Endothelial cell of umbilical vein (primary cell): ENCODE measurements around the gene CTDP1. TPM values are rescaled to one million over a fixed set of nuclear protein-coding genes. Genes with fewer than 3 reads are reported as not detected.

Source experiments
- BruUV-seq: library from RNA; stranded (reverse); fragments of 400-500 nt; replicated peaks from 2 replicates; lab custom pipeline; 2021; lab: Mats Ljungman, UMichigan
- CTCF ChIA-PET: fragments of 300-600, 350-600 bp; sonication (Branson Sonifier 250); formaldehyde crosslinking; loops from one replicate; lab custom pipeline; 2021; ENCODE audit warnings: antibody characterized with exemption, inconsistent platforms; lab: Charles Lee
- POLR2A ChIA-PET: fragments of 300-600, 350-600 bp; sonication (Branson Sonifier 250); formaldehyde crosslinking; loops from one replicate; lab custom pipeline; 2021; ENCODE audit warnings: antibody characterized with exemption, inconsistent platforms; lab: Charles Lee
- DNase-seq: peaks from one replicate; pipeline ENCODE4 v3.0.0-alpha.2; 2011; ENCODE audit warnings: low read depth, low spot score
- FAIRE-seq: peaks from 2 replicates; lab custom pipeline; 2011; peaks lifted over from hg19 to GRCh38; lab: Jason Lieb, UNC
- H2AFZ ChIP-seq: 2 replicates; pipeline ENCODE4 v1.6.0; 2012; ENCODE audit warnings: low read depth, low read length, control low read depth, inconsistent platforms
- H3K27ac ChIP-seq: 2 replicates; pipeline ENCODE4 v1.5.1; 2011; ENCODE audit warnings: low read depth, mild to moderate bottlenecking, control low read depth, low read length, moderate library complexity; ENCODE audit not compliant: insufficient read depth
- H3K27me3 ChIP-seq, 2 experiments: 2 replicates each; pipeline versions ENCODE4 v1.6.0 to v1.6.1; 2011; ENCODE audit warnings: low read length in 2 of 2, mixed read lengths in 1 of 2; ENCODE audit not compliant: control insufficient read depth in 2 of 2, insufficient read depth in 2 of 2
- H3K36me3 ChIP-seq, 2 experiments: 2 replicates in 1 of 2; 3 replicates in 1 of 2; pipeline ENCODE4 v1.5.1; 2011; ENCODE audit warnings: low read length in 2 of 2, mild to moderate bottlenecking in 1 of 2, moderate library complexity in 1 of 2; ENCODE audit not compliant: control insufficient read depth in 2 of 2, insufficient read depth in 2 of 2; ENCODE audit errors: extremely low read depth in 1 of 2
- H3K4me1 ChIP-seq: 3 replicates; pipeline ENCODE4 v1.5.1; 2011; ENCODE audit warnings: mild to moderate bottlenecking, low read length; ENCODE audit not compliant: control insufficient read depth, insufficient read depth; ENCODE audit errors: extremely low read depth
- H3K4me2 ChIP-seq: 2 replicates; pipeline ENCODE4 v1.6.1; 2011; ENCODE audit warnings: low read length, control low read depth, mixed read lengths; ENCODE audit not compliant: insufficient read depth
- H3K4me3 ChIP-seq, 3 experiments: fragments of 200-600 bp in 1 of 3; sonication (generic), shearing (Covaris generic) in 1 of 3; replicated peaks in 1 of 3; 2 replicates each; pipeline ENCODE4 v1.5.1; 2011 to 2016; ENCODE audit warnings: control low read depth in 3 of 3, low read length in 3 of 3, mild to moderate bottlenecking in 2 of 3, inconsistent platforms in 1 of 3, low read depth in 1 of 3, moderate library complexity in 1 of 3; ENCODE audit not compliant: insufficient read depth in 1 of 3
- H3K79me2 ChIP-seq: 2 replicates; pipeline ENCODE4 v1.6.0; 2012; ENCODE audit warnings: low read length, inconsistent platforms; ENCODE audit not compliant: control insufficient read depth, insufficient read depth
- H3K9ac ChIP-seq: replicated peaks from 2 replicates; pipeline ENCODE3; 2011; ENCODE audit warnings: low read length, control low read depth; ENCODE audit not compliant: insufficient read depth; ENCODE audit errors: extremely low read depth
- H3K9me1 ChIP-seq: replicated peaks from 3 replicates; pipeline ENCODE4 v1.6.0; 2011; ENCODE audit warnings: mild to moderate bottlenecking, low read length; ENCODE audit not compliant: control insufficient read depth, insufficient read depth; ENCODE audit errors: extremely low read depth
- H3K9me3 ChIP-seq: replicated peaks from 2 replicates; pipeline ENCODE4 v1.5.1; 2012; ENCODE audit warnings: low read length, inconsistent platforms; ENCODE audit not compliant: control insufficient read depth, insufficient read depth
- H4K20me1 ChIP-seq: replicated peaks from 2 replicates; pipeline ENCODE3; 2011; ENCODE audit warnings: mild to moderate bottlenecking, low read length; ENCODE audit not compliant: control insufficient read depth, insufficient read depth; ENCODE audit errors: extremely low read depth
- CTCF ChIP-seq, 2 donors: IDR thresholded peaks; 1 replicate in 1 of 2; 2 replicates in 1 of 2; pipeline ENCODE4 v1.5.1; 2011; ENCODE audit warnings: low read length in 2 of 2, mild to moderate bottlenecking in 2 of 2, moderate library complexity in 2 of 2, control low read depth in 1 of 2, inconsistent platforms in 1 of 2, low read depth in 1 of 2; ENCODE audit not compliant: insufficient read depth in 1 of 2; ENCODE audit errors: extremely low read depth in 1 of 2
- EZH2 ChIP-seq: IDR thresholded peaks from 2 replicates; pipeline ENCODE4 v1.6.1; 2012; ENCODE audit warnings: borderline replicate concordance, low read depth, mild to moderate bottlenecking, moderate library complexity, low read length, inconsistent platforms; ENCODE audit not compliant: severe bottlenecking
- FOS ChIP-seq: IDR thresholded peaks from 2 replicates; pipeline ENCODE4 v1.6.1; 2011; ENCODE audit warnings: mild to moderate bottlenecking, low read length, moderate library complexity, borderline replicate concordance; ENCODE audit not compliant: insufficient read depth
- MAX ChIP-seq: IDR thresholded peaks from 2 replicates; pipeline ENCODE4 v1.6.1; 2011; ENCODE audit not compliant: insufficient read depth, insufficient read length
- POLR2A ChIP-seq: IDR thresholded peaks from 2 replicates; pipeline ENCODE4 v1.6.1; 2012; ENCODE audit warnings: low read depth, mild to moderate bottlenecking, control low read depth, low read length
- dilution Hi-C: fragments of 300-500 bp; cut with MboI; formaldehyde crosslinking; loops from one replicate; pipeline ENCODE4 v1.15.0; 2019; ENCODE audit warnings: low sequenced_read_pairs; ENCODE audit not compliant: extremely low pct_ligation_motif_present
- intact Hi-C: fragments of 100-400 bp; cut with micrococcal nuclease; formaldehyde crosslinking; loops from one replicate; pipeline ENCODE4 v1.10.0; 2022
- polyA plus RNA-seq, 4 experiments: library from polyadenylated mRNA; depleted of rRNA in 3 of 4; stranded (reverse) in 3 of 4; unstranded in 1 of 4; fragments of >200 nt; gene quantifications; 2 replicates each; pipeline versions ENCODE4 v1.2.1 to v1.2.3, GENCODE V29; 2011 to 2012; ENCODE audit warnings: missing spikeins in 1 of 4
- total RNA-seq: library from RNA; stranded (reverse); gene quantifications from 2 replicates; pipeline ENCODE4 v1.2.3, GENCODE V29; 2021

CTDP1 gene
- total and polyA plus RNA-seq, 2 donors (not counting 3 experiments of a cell fraction or from before 2014, with no cell fraction given) = 15.3 to 27.6 TPM

- CTCF ChIA-PET = no interaction called here
- intact Hi-C loops = no loop called here
These were observed 22.1 kb upstream of the CTDP1 start for GRCh38 chr18:79657342-79657996.

More at GRCh38 chr18:79657342-79657996, 22.1 kb upstream of the CTDP1 start:
- Histone ChIP-seq H3K4me2 (no peak overlapping the region), H3K27me3 (peaks cover 3 to 36% of the 10 kb centered on the region in 2 experiments), H3K79me2 (no peaks in the 10 kb centered on the region), H3K9me1 (no peaks in the 10 kb centered on the region), H3K4me3 (no peak overlapping the region), H3K27ac (no peak overlapping the region), H3K36me3 (no peaks in the 10 kb centered on the region), H3K9me3 (no peaks in the 10 kb centered on the region), H4K20me1 (no peaks in the 10 kb centered on the region), H3K4me1 (no peaks in the 10 kb centered on the region), H3K9ac (no peak overlapping the region), H2AFZ (no peak overlapping the region)
- TF ChIP-seq EZH2 = no peak
- no peak for TF ChIP-seq MAX
- TF ChIP-seq FOS = no peak
- TF ChIP-seq CTCF (IDR thresholded peaks at IDR 0.05; ENCODE audit: extremely low read depth in 1 of 2, insufficient read depth in 1 of 2, low read depth in 1 of 2, low read length in 2 of 2) = no peak
- TF ChIP-seq POLR2A = no peak
- dilution Hi-C loops = no loop called here
- no TSS peak for BruUV-seq
- FAIRE-seq (no peak), DNase-seq (no peak)
- POLR2A ChIA-PET = no interaction called here
